K562 (cell line): Measurements from ENCODE around the gene DOK7.

Experiments
- FOXM1 ChIP-seq, 2 experiments: fragments of 450-650 bp in 1 of 2; sonication (generic) in 1 of 2; formaldehyde crosslinking in 1 of 2; IDR thresholded peaks; 2 replicates each; pipeline versions ENCODE4 v1.6.1 to v1.9.0; 2017 to 2022; ENCODE audit warnings: low read depth in 2 of 2, mild to moderate bottlenecking in 2 of 2, missing genetic modification reagents in 1 of 2, moderate library complexity in 1 of 2
- POLR2A ChIP-seq: fragments of 450-650 bp; conservative IDR thresholded peaks from 2 replicates; pipeline ENCODE4 v1.6.1; 2016
- RB1 ChIP-seq: fragments of 450-650 bp; IDR thresholded peaks from 2 replicates; pipeline ENCODE4 v1.6.1; 2017; ENCODE audit warnings: low read depth, mild to moderate bottlenecking
- ZNF263 ChIP-seq: sonication (generic); formaldehyde crosslinking; IDR thresholded peaks from 2 replicates; pipeline ENCODE4 v1.8.0; 2022; ENCODE audit warnings: mild to moderate bottlenecking, missing genetic modification reagents, borderline replicate concordance
- ZNF274 ChIP-seq: IDR thresholded peaks from 2 replicates; pipeline ENCODE4 v1.6.1; 2011; ENCODE audit warnings: low read depth, mild to moderate bottlenecking, low read length, moderate library complexity, borderline replicate concordance
- ZNF695 ChIP-seq: fragments of 450-650 bp; formaldehyde crosslinking; IDR thresholded peaks from 2 replicates; pipeline ENCODE4 v1.4.0; 2020; ENCODE audit warnings: mild to moderate bottlenecking, moderate library complexity
- TF ChIP-seq, protein P1 (sequence below), 2 experiments: fragments of 450-650 bp; IDR thresholded peaks; 2 replicates each; pipeline ENCODE4 v1.6.1; 2016; ENCODE audit warnings: mild to moderate bottlenecking in 2 of 2, borderline replicate concordance in 1 of 2, low read depth in 1 of 2, moderate library complexity in 1 of 2

DNA sequence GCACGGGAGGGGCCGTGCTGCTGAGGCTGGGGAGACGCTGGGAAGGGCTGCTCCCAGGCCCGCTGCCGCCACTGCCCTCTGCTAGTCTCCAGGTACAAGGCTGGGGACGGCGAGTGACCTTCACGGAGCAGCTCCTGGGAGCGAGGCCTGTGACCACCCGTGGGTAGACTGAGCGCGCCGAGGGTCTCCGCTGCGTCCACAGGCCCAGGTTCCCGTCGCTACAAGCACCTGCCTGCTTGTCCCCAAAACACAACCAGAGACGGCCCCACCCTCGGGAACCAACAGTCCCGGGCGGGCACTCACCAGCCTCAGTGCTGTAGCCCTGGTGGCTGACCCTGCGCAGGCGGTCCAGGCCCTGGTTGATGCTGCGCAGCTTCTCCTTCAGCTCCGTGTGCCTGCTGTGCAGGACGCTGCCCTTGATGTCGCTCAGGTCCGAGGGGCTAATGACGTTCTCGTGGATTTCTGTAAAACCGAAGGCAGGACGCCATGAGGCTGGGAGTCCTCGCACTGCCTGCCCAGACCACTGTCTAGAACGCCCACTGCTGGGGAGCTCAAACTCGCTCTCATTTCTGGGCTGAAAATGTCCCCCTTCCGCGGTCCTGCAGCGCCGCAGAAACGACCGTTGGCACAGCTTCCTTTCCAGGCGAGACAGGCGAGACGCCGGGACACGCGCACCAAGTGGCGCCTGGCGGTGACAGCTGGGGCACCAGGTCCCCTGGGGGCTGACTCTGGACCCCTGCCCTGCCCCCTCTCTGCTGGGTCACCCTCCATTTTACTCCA, 54.8 kb downstream of the DOK7 start:
- TF ChIP-seq FOXM1 (IDR thresholded peaks at IDR 0.05; ENCODE audit: low read depth) (no peak), FOXM1 (CRISPR knock-in tag; IDR thresholded peaks at IDR 0.05; ENCODE audit: low read depth) (no peak), ZNF695 (CRISPR knock-in tag) (no peak), ZNF263 (no peak), ZNF274 (no peak), POLR2A (no peak), RB1 (no peak)
- TF ChIP-seq, protein P1, sequence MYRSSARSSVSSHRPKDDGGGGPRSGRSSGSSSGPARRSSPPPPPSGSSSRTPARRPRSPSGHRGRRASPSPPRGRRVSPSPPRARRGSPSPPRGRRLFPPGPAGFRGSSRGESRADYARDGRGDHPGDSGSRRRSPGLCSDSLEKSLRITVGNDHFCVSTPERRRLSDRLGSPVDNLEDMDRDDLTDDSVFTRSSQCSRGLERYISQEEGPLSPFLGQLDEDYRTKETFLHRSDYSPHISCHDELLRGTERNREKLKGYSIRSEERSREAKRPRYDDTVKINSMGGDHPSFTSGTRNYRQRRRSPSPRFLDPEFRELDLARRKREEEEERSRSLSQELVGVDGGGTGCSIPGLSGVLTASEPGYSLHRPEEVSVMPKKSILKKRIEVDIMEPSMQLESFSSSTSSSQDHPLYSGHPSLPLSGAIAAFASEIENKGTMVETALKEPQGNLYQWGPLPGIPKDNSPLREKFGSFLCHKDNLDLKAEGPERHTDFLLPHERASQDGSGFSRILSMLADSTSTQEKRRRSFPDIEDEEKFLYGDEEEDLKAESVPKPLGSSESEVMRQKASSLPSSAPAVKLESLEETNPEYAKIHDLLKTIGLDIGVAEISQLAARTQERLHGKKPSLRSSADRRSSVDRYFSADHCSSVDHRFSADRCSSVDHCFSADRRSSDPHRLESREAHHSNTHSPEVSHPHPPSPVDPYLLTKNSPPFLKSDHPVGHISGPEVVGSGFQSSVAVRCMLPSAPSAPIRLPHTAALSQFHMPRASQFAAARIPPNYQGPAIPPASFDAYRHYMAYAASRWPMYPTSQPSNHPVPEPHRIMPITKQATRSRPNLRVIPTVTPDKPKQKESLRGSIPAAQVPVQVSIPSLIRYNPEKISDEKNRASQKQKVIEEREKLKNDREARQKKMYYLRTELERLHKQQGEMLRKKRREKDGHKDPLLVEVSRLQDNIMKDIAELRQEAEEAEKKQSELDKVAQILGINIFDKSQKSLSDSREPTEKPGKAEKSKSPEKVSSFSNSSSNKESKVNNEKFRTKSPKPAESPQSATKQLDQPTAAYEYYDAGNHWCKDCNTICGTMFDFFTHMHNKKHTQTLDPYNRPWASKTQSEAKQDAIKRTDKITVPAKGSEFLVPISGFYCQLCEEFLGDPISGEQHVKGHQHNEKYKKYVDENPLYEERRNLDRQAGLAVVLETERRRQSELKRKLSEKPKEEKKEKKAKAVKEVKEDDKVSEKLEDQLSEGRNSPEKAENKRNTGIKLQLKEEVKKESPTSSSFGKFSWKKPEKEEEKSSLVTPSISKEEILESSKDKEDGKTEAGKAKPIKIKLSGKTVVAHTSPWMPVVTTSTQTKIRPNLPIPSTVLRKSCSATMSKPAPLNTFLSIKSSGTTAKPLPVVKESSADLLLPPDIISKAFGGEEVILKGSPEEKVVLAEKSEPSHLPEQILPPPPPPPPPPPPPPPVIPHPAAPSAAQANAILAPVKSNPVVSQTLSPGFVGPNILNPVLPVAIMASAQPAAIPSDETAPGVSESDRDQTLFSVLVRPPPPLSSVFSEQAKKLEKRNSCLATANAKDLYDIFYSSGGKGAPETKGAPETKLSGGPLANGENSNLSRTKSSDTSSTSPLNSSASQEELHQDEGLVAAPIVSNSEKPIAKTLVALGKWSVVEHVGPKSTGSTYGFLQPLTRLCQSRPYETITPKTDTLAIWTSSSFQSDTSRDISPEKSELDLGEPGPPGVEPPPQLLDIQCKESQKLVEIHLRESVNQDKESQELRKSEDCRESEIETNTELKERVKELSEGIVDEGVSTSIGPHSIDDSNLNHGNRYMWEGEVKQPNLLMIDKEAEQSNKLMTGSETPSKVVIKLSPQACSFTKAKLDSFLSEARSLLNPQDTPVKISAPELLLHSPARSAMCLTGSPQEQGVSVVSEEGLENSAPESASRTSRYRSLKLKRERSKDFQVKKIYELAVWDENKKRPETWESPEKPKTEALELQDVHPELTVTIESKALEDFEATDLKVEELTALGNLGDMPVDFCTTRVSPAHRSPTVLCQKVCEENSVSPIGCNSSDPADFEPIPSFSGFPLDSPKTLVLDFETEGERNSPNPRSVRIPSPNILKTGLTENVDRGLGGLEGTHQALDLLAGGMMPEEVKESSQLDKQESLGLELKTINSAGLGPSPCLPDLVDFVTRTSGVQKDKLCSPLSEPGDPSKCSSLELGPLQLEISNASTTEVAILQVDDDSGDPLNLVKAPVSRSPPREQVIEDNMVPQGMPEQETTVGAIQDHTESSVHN (IDR thresholded peaks at IDR 0.05; ENCODE audit: borderline replicate concordance in 1 of 2, low read depth in 1 of 2): no peak
